GM20000 (cell line): ENCODE data around the gene IL1R1.

ENCODE experiments used
- DNase-seq: peaks from one replicate; pipeline ENCODE4 v3.0.0; 2012; ENCODE audit warnings: low spot score
- CTCF ChIP-seq: IDR thresholded peaks from 2 replicates; pipeline ENCODE4 v1.5.1; 2012; ENCODE audit warnings: mild to moderate bottlenecking, control low read depth; ENCODE audit errors: extremely low read depth, missing control alignments

The IL1R1 gene

GRCh38 chr2:102107741-102108070 lies 34.8 kb upstream of the IL1R1 start:
- no peak for TF ChIP-seq CTCF
- DNase-seq = no peak

- DNase-seq = no peak
- TF ChIP-seq CTCF = no peak
Measured at GRCh38 chr2:102109016-102109415, 33.5 kb upstream of the IL1R1 start.

- DNase-seq = no peak
- no peak for TF ChIP-seq CTCF
Measured at GRCh38 chr2:102110171-102110570, 32.4 kb upstream of the IL1R1 start.

GRCh38 chr2:102110596-102111334 lies 31.8 kb upstream of the IL1R1 start:
- DNase-seq = no peak
- no peak for TF ChIP-seq CTCF

DNA sequence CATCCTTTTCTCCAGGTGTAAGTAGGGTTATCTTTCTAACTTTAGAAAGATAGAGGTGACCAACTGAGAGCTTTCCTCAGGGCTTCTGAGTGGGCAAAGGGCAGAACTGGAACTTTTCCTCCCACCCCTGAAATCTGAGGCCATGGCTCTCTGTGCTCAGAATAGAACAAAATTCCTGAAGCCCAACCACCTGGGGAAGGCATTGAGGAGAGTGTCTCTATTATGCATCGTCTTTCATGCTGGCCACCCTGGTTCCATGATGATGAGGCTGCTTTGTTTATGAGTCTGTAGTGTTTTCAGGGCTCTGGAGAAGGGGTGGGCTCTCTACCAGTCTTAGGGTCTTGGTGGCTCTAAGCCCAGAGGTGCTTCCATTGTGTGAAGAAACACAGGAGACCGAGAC lies 30.7 kb upstream of the IL1R1 start:
- no peak for DNase-seq
- no peak for TF ChIP-seq CTCF

- TF ChIP-seq CTCF = no peak
- DNase-seq = no peak
Measured at GRCh38 chr2:102112271-102112670, 30.3 kb upstream of the IL1R1 start.

DNA sequence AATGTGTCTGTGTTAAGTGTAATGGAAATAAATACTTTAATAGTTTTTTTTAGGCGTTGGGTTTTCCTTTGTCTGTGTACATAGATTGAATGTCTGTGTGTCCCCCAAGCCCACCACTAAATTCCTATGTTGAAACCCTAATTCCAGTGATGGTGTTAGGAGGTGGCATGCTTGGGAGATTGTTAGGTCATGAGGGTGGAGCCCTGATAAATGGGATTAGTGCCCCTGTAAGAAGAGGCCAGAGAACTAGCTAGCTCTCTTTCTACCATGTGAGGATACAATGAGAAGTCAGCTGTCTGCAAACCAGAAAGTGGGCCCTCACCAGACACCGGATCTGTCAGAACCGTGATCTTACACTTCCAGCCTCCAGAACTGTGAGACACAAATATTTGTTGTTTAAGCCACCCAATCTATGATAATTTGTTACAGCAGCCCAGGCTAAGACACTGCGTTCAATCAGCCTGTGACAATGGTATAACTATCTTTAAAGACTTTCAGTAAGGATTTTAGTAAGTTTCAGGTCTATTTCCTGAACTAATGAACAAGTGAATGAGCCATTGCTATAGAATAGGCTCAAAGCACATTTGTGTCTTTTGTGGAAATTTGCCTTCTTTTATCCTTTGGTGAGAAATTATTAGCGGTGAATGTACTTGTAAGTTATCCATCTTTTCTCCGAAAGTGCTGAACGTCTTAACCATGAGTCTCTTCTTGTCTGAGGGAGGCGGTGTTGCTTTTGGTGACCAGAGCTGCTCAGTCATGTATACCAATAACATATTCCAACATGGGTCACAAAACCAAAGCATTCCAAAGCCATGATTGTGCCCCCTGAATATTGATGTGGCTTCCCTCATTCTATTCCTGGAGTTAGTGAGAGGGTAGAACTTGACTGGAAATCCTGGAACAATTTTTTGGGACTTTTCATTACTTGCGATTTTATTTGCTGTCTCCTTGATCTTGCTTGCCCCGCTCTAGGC lies 29.6 kb upstream of the IL1R1 start:
- no peak for TF ChIP-seq CTCF
- DNase-seq = no peak
